Sciatic nerve (tissue), 2 donors: Measurements from ENCODE around the gene MEIOSIN. TPM values are rescaled to one million over a fixed set of nuclear protein-coding genes. Genes with fewer than 3 reads are reported as not detected.

Source experiments
- ATAC-seq: fragments of 200-7000 bp; cut with Tn5 transposase; one replicate; pipeline ENCODE4 v1.9.1; 2020; ENCODE audit warnings: mild to moderate bottlenecking, moderate library complexity
- DNase-seq: peaks from one replicate; pipeline ENCODE4 v3.0.0-alpha.2; 2020; ENCODE audit warnings: low spot score
- intact Hi-C: fragments of 100-400 bp; cut with DNase I; formaldehyde crosslinking; loops from one replicate; pipeline ENCODE4 v1.14.2; 2022
- total RNA-seq: library from RNA; stranded (reverse); fragmentation: NEBNext Ultra II Directional; extraction: Animal tissue kit (Norgen Biotek cat#: 25700); gene quantifications from one replicate; pipeline ENCODE4 v1.2.1, GENCODE V29; 2021
- donor health status: DM: no; HTN: no; CAD: no.
- donor health status: DM: no; HTN: no; CAD: no.

The MEIOSIN gene
- total RNA-seq, 1 donor from 2014 or later: not detected

DNA sequence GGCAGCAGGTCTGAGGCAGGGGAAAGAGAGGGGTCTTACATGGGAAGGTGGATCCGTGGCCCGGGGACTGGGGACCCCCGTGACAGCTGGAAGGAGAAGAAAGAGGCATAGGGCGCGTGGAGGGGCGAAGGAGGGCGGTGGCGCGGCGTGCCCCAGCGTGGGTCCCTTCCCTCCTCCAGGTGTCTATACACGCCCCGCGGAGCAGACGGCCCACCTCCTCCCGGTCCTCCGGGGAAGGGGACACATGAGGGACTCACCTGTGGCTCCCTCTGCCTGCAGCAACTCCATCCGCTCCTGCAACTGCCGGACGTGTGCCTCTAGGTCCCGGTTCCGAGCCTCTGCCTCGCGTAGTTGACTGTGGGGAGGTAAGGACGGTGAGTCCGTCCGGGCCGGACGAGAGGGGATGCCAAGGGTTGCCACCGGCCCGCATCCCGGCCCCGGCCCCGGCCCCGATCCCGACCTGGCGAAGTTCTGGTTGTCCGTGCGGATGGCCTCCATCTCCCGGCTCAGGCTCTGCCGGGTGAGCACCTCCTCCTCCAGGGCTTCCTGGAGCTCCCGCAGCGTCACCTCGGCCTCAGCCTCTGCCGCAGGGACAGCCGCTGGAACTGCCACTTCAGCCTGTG is 38.2 kb downstream of the MEIOSIN start:
- intact Hi-C loops: no loop called here
- DNase-seq: peak; percentile 78
- ATAC-seq: no peak

DNA sequence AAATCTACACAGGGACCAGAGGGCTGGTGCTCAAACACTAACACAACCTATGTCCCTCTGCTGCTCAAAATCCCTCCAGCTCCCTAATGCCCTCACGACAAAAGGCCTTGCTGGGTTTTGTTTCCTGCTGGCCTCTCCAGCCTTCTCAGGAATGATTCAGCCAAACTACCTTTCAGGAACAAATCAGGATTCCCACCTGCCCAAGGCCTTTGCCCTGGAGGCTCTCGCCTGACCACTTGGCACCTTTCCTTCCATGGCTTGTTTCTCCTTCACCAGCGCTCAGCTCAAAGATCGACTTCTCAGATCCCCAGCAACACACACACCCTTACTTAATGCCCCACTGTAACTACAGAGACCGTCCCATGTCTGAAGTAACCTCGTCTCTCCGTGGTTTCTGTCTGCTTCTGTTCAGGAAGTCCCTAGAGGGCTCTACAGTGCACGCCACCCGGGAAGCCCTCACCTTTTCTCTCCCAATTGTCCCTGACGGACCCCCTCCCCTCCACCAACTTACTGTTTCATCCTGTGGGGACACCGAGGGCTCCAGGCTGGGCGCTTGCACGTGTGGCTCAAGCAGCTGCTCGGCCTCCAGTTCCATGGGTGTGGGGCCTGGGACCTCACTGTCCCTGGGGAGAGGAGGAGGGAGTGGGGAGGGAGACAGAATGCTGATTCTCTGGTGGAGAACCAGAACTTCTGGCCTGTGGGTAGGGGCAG is 39.0 kb downstream of the MEIOSIN start:
- intact Hi-C loops: no loop called here
- no peak for ATAC-seq
- DNase-seq: no peak

DNA sequence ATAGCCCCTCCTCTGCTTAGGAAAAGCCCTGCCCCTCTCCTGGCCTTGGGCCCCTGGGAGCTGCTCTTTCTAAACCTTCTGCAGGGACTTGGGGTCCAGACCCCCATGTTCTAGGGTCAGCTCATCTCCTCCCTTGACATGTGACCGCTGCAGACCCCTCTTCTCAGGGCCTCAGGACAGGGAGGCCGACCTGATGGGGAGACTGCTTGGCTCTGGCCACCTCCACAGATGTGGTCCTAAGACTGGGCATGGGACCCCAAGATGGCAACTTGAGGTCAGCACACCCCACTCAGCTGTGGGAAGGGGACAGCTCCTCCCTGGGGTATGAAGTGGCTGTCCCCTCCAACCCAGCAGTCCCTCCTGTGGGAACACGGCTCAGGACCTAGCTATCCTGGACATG is 39.7 kb downstream of the MEIOSIN start:
- ATAC-seq (no peak), DNase-seq (no peak)
- intact Hi-C loops: no loop called here

DNA sequence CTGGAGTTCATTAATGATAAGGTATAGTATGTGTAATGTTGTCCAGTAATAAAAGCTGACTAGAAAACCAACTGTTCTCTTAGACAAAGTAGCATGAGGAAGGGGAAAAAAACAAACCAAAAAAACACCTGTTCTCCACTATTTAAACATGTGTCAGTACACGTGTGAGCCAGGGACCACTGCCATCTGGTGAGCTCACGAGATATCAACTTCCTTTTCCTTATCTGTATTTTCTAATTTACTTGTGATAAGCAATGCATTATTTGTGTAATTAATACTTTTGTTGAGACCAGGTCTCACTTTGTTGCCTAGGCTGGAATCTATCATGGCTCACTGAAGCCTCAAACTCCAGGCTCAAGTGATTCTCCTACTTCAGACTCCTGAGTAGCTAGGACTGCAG is 40.1 kb downstream of the MEIOSIN start:
- no peak for ATAC-seq
- no peak for DNase-seq
- intact Hi-C loops: no loop called here

DNA sequence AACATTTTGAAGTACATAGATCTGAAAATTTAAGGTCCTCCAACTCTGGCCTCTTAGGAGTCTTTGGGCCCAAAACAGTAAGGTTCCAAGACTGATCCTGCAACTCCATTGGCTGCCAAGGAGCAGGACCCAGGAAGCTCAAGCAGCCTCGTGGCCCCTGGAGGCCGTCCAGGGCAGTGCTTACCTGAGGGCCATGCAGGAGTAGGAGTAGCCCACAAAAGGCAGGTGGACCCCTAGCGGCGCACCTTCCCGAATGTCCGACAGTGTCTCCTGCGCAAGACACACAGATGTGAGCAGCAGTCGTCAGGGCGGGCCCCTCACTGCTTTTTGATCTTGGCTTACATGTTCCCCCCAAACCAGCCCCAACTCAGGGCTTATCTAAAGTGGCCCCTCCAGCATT is 41.5 kb downstream of the MEIOSIN start:
- no peak for DNase-seq
- intact Hi-C loops: no loop called here
- no peak for ATAC-seq

DNA sequence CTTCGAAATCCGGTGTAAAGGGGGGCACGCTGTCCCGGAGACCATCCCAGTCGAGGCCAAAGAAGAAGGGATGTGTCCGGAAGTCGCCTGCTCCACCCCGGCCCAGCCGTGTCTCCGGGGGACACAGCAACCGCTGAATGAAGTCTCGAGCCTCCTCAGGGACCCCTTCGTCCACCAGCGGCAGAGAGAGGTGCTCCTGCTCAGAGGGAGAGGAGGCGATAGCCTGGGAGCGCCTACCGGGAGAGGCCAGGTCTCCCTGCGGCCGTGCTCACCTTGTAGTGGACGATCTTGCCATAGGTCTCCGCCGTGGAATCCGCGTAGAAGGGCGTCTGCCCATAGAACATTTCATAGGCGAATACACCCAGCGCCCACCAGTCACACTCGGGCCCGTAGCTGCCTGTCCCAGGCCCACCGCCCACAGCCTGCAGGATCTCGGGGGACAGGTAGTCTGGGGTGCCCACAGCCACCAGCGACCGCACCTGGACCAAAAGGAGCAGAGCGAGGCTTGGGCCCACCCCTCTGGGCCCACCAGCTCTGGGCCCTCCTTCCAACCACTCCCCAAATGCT is 44.2 kb downstream of the MEIOSIN start:
- DNase-seq (no peak), ATAC-seq (no peak)
- intact Hi-C loops: no loop called here

DNA sequence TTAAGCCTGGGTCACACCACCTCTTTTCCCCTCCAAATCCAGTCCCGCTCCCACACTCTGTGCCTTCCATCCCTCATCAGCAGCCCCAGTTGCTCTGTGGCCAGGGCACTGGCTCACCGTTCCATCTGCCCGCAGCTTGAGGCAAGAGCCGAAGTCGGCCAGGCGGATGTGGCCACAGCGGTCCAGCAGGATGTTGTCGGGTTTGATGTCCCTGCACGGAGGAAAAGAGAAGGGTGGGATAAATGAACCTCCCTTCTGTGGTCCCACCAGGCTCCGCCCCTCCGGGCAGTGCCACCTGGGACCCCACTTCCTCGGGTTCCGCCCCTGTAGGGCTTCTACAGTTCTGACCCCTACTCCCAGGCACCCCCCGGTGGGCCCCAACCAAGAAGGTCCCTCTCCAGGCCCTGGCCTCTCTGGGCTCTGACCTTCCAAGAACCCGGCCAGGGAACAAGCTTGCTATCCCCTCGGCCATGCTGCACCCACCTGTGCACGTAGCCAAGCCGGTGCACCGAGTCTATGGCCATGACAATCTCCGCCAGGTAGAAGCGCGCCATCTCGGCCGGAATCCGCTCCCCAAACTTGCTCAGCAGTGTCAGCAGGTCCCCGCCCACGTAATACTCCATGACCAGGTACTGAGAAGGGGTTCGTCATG is 44.9 kb downstream of the MEIOSIN start:
- intact Hi-C loops: no loop called here
- no peak for ATAC-seq
- DNase-seq: no peak

DNA sequence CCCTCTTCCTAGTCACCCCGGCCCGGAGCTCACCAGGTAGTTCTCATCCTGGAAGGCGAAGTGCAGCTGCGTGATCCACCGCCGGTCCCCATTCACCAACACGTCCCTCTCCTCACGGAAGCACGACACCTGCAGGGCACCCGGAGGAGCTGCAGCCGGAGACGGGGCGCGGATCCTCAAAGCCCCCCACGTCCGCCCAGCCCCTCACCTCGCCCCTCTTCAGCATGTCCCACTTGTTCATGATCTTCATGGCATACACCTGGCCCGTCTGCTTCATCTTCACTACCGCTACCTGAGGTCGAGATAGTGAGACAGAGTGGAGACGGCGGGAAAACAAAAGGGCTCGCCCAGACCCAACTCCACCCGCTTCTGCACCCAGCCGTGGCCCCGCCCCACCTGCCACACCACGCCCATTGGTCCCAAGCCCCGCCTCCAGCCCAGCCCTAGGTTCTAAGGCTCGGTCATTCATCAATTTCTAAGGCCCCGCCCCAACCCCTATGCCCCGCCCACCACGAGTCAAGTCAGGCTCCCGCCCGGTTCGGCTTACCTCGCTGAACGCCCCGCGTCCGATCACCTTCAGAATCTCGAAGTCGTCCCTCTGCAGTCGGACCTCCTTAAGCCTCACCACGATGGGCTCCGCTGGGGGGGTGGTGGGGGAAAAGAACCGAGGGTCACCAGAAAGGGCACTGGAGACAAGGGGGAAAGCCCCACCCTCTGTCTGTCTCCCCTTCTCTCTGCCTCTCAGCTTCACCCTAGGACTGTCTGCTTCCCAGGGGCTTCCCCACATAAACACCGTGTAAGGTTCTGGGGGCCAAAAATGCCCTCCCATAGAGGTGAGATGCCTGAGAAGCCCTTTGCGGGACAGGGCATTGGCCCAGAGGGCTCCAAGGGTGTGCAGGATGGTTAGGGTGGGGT is 46.2 kb downstream of the MEIOSIN start:
- DNase-seq (peak; percentile 94), ATAC-seq (peak; percentile 80)
- intact Hi-C loops: no loop called here

DNA sequence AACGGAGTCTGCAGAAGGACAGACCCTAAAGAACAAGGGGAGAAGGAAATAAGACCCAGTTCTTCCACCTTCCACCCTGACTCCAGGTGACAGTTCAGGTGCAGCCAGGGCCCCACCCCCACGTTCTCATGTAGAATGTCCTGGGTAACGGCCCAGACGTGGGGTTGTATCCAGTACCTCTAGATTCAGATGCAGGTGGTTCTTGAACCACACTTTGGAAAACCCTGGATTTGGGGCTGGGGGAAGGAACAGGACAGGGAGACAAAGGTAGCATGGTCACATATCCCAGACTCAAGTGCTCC is 46.9 kb downstream of the MEIOSIN start:
- DNase-seq (no peak), ATAC-seq (no peak)
- intact Hi-C loops: no loop called here

DNA sequence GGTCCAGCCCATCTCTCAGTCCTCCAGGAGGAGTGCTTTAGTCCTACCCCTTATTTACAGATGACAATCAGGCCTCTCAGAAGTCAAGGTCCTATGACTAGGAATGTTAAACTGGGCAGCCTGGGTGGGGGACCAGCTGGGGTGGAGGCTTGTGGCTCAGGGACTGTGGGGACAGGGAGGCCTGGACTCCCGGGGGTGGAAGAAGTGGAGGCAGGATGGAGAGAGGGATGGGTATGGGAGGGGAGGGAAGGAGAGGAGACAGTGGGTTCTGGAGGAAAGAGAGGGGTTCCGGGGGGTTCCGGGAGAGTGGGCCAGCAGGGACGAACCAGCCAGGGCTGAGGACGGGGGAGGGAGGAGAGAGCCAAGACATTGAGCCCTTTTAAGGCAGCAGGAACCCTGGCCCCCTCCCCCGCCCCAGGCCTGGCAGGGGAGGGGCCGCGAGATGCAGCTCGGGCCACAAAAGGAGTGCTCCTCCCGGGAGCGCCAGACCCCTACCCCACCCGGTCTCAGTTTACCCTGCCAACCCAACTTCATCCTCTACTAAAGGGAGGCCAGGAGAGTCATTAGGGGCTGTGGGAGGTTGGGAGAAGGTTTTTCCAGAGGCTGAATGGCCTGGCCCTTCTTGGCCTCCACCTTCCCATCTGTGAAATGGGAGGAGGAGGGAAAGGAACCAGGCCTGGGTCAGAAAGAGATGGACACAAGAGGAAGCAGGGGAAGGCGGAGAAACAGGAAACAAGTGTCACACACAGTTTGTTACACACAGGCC is 47.4 kb downstream of the MEIOSIN start:
- ATAC-seq: no peak
- DNase-seq: no peak

DNA sequence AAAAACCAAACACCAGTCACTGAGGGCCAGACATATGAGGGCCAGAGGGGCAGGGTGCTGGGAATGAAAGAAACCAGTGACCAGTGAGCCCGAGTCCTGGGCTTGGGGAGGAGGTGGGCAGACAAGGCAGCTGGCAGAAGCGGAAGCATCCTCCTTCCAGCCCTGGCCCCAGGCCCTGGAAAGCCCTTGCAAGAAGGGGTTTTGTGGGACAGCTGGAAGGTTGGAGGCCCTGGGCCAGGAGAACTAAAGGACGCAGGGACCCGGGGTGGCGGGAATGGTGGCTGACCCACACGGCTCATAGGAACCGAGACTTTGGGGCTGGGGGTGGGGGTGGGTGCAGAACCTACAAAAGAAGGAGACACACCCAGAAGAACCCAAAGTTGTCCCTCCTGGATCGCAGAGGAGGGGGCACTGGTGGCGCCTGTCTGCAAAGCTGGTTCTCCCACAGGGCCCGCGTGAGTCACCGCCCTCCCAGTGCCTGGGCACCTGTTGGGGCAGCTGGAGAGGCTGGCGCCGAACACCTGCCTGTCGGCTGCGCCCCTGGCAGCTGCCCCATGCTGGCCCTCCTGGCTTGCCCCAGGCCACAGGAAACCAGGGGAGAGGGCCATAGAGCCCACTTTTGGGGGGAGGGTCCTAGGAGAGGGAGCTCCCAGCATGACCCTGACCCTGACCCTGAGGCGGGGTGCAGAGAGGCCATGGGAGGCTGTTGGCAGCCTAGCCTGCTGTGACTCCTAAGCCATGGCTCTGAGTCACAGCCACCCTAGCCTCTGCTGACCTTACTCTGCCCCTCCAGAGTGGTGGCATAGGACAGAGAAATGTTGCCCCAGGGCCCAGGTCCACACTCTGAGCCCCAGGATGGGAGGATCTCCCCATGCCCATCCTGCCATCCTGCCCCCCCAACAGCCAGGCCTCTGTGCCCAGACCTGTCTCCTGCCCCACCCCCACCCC is 48.2 kb downstream of the MEIOSIN start:
- ATAC-seq (peak; percentile 1), DNase-seq (no peak)
- intact Hi-C loops: no loop called here

More for the DNA sequence above, 47.4 kb downstream of the MEIOSIN start:
- intact Hi-C loops: no loop called here

DNA sequence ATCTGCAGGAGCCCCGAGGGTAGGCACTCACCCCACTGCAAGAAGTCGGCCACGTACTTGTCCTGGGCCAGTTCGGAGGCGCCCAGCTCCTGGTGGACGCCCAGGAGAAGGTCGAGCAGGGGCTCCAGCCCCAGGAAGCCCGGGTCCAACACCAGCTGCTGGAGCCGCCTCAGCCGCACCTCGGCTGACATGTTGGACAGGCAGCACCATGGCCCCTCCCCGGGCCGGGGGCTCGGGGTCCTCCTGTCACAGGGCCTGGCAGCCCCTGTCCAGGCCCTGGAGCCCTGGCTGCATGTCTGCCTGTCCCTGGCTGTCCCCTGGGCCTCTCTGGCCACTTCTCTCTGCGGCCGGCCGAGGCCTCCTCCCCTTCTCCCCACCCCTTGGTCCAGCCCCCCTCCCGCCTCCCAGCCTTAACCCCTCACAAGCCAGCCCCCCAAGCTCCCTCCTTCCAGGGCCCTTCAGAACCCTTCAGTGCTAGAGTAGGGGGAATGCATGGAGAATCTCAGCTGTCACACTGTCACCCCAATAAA is 49.0 kb downstream of the MEIOSIN start, which contains the start of gene DMPK:
TSS of gene DMPK (minus strand) at position 329 of the 530 bp plus-strand sequence. CDS start at position 191, 138 bp downstream.
- peak; percentile 65 for ATAC-seq
- intact Hi-C loops: no loop called here
- no peak for DNase-seq

DNA sequence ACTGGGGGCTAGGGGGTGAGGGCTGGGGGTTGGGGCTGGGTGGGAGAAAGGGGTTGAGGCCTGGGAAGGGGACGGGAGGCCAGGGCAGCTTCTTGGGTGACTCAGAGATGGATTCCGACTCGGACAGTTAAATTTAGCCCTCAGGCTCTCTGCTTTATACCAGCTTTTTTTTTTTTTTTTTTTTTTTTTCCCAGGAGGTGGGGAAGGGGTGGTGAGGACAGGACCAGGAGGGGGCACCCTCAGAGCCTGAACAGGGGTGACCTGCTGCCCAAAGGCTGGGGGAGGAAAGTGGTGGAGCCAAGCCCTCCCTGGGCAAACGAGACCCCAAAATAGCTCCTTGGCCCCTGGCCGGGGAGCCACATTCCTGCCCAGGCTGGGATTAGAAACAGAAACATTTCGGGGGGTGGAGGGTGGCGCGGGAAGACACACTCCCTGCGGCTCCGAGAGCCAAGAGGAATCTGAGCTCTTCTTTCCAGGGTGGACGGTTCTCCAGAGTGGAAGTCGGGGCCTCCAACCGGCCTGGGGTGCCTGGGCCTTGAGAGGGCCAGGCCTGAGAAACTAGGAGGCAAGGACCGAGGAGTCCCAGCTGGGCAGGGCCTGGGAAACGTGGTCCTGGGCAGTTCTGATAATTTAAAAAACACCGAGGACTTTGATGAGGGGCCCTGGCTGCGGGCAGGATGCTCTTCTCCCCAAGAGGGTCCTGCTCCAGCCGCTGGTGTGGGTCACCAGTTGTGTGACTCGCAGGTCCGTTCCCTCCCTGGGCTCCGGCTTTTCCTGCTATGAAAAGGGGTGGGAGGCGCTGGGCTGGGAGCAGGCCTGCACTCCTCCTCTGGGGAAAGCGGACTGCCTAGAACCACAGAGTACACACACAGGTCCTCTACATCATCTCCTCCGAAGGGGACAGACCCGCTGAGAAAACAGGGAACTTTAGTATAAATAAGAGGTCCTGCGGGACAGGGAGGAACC is 49.9 kb downstream of the MEIOSIN start:
- no peak for DNase-seq
- ATAC-seq: peak; percentile 61
- intact Hi-C loops: no loop called here

DNA sequence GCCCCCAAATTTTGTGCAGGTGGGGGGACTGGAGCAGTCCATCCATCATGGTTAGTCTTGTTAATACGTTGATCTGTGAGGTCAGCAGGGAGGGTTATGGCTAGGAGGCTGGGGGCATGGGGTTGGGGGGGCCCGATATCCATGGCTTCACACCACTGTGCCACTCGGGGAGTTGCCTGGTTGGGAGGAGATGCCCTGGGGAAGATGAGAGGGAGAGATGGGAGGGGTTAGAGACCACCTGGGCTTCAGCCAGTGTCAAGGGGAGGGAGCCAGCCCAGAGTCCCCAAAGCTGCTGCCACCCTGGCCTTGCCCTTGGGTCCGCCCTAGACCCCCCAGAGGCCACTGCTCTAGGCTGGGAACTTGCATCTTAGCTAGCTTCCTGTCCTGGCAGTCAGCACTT is 50.9 kb downstream of the MEIOSIN start:
- intact Hi-C loops: no loop called here
- ATAC-seq (no peak), DNase-seq (no peak)

DNA sequence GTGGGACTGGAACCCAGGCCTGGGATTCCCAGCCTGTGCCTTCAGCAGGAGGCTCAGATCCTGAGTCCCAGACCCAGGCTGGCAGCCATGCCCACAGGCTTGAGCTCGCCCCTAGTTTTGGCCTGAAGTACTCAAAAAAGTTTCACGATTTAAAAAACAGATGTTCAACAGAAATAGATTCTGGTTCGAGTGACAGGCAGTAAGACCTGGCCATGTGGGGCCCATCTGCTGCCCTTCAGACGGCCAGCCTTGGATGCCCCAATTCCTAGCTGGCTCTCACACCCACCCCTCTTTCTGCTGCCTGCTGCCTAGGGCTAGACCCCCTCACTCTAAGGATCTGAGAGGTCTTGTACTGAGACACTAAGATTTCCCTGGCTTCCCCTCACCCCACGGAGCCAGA is 51.9 kb downstream of the MEIOSIN start:
- DNase-seq (no peak), ATAC-seq (no peak)
- intact Hi-C loops: no loop called here
